Fibroblast of villous mesenchyme (primary cell): ENCODE measurements around the gene PI4KA. TPM values are rescaled to one million over a fixed set of nuclear protein-coding genes. Genes with fewer than 3 reads are reported as not detected.

ENCODE experiments used
- DNase-seq: peaks from one replicate; pipeline ENCODE4 v3.0.0-alpha.2; 2010; ENCODE audit warnings: low read depth
- H3K4me3 ChIP-seq: 2 replicates; pipeline ENCODE4 v1.5.1; 2011; ENCODE audit warnings: low read depth, mild to moderate bottlenecking, low read length
- CTCF ChIP-seq: IDR thresholded peaks from 2 replicates; pipeline ENCODE4 v1.5.1; 2012; ENCODE audit warnings: low read depth, mild to moderate bottlenecking, low read length; ENCODE audit not compliant: insufficient read depth
- total RNA-seq: library from RNA; depleted of rRNA; stranded (reverse); fragments of >200 nt; gene quantifications from 2 replicates; pipeline ENCODE4 v1.2.3, GENCODE V29; 2012

PI4KA gene
- total RNA-seq, 1 donor = 73.4 TPM

- DNase-seq = no peak
- TF ChIP-seq CTCF = no peak
- H3K4me3 ChIP-seq = no peak overlapping the region
These were observed 200.6 kb downstream of the PI4KA start for GRCh38 chr22:20657963-20658362.

Other genes starting within 250 kb of the PI4KA start
- under 0.01 TPM in 1 of 2 replicates, not detected in the other for gene SERPIND1, start 84.7 kb downstream of the PI4KA start, total RNA-seq
- 13.2 and 14.7 TPM in 2 replicates for gene SNAP29, start 196 bp upstream of the PI4KA start, total RNA-seq
- 40.3 and 57.4 TPM in 2 replicates for gene CRKL, start 58.6 kb upstream of the PI4KA start, total RNA-seq
- 0.32 and 0.43 TPM in 2 replicates for gene AIFM3, start 108.4 kb upstream of the PI4KA start, total RNA-seq
- gene LZTR1, start 123.5 kb upstream of the PI4KA start, total RNA-seq = 55.1 and 60.9 TPM in 2 replicates
- 21.6 and 22.9 TPM in 2 replicates for gene THAP7, start 143.3 kb upstream of the PI4KA start, total RNA-seq
- gene P2RX6, start 156.4 kb upstream of the PI4KA start, total RNA-seq = 1.3 and 3.5 TPM in 2 replicates
- 0.32 and 2.2 TPM in 2 replicates for gene SLC7A4, start 173.8 kb upstream of the PI4KA start, total RNA-seq
- not detected in 2 replicates for gene LRRC74B, start 187.1 kb upstream of the PI4KA start, total RNA-seq